Activated T-helper 1 cell treated with anti-CD3 and anti-CD28 coated beads, Interleukin-12 subunit alpha, Interleukin-12 subunit beta, Interleukin-2, Interleukin-4 antibody, amounts not matched to agents 30 ng/mL and 10 ng/mL and 1 ng/mL, durations not matched to agents 14 hours and 24 hours and 36 hours (primary cell): Measurements from ENCODE around the gene MINDY4B. TPM values are rescaled to one million over a fixed set of nuclear protein-coding genes. Genes with fewer than 3 reads are reported as not detected.

Experiments
- DNase-seq: peaks from one replicate; pipeline ENCODE4 v3.0.0; 2021; ENCODE audit warnings: low spot score
- H3K27ac Mint-ChIP-seq: one replicate; pipeline ENCODE4 v1.8.0; 2021; ENCODE audit warnings: mild to moderate bottlenecking, mixed read lengths
- H3K27me3 Mint-ChIP-seq: one replicate; pipeline ENCODE4 v1.8.0; 2022; ENCODE audit warnings: mild to moderate bottlenecking, moderate library complexity, mixed read lengths; ENCODE audit not compliant: insufficient read depth
- H3K36me3 Mint-ChIP-seq: one replicate; pipeline ENCODE4 v1.8.0; 2021; ENCODE audit warnings: low read depth, mixed read lengths
- H3K4me1 Mint-ChIP-seq: one replicate; pipeline ENCODE4 v1.8.0; 2021; ENCODE audit warnings: low read depth, mixed read lengths
- H3K4me3 Mint-ChIP-seq: one replicate; pipeline ENCODE4 v1.8.0; 2021; ENCODE audit warnings: mild to moderate bottlenecking, moderate library complexity, mixed read lengths
- H3K9me3 Mint-ChIP-seq: one replicate; pipeline ENCODE4 v1.8.0; 2021; ENCODE audit warnings: mixed read lengths
- intact Hi-C: fragments of 100-400 bp; cut with micrococcal nuclease; formaldehyde crosslinking; loops from one replicate; pipeline ENCODE4 v1.15.1; 2024
- total RNA-seq: library from RNA; stranded (reverse); gene quantifications from 2 replicates; pipeline ENCODE4 v1.2.3, GENCODE V29; 2022

MINDY4B gene
- total RNA-seq, 1 donor from 2014 or later: not detected

DNA sequence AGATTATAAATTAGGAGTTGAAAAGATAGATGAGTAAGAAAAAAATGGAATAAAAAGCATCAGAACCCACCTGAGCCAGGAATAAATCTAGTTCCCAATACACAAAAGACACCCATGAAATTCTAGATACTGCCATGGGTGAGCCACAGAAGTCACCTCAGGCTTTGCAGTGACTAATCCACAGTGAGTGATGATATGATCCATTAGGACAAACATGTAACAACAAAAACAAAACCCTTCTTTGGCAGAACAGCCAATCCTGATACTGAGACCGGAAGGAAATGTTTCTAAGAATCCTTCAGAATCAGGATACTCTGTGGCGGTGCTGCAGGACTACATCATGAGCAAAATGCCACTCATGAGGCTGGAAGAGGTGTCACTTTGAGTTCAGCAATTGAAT lies 15.0 kb upstream of the MINDY4B start:
- intact Hi-C loops: loop anchor here (10.0 kb wide), 1 partner anchor 915 kb away; no protein-coding TSS in a partner anchor
- H3K27me3 Mint-ChIP-seq: peaks cover 14% of the 10 kb centered on the region
- H3K27ac Mint-ChIP-seq: no peak overlapping the region
- H3K36me3 Mint-ChIP-seq: no peaks in the 10 kb centered on the region
- H3K9me3 Mint-ChIP-seq: no peaks in the 10 kb centered on the region
- no peak overlapping the region for H3K4me3 Mint-ChIP-seq
- H3K4me1 Mint-ChIP-seq: peaks cover 1% of the 10 kb centered on the region
- DNase-seq: no peak

DNA sequence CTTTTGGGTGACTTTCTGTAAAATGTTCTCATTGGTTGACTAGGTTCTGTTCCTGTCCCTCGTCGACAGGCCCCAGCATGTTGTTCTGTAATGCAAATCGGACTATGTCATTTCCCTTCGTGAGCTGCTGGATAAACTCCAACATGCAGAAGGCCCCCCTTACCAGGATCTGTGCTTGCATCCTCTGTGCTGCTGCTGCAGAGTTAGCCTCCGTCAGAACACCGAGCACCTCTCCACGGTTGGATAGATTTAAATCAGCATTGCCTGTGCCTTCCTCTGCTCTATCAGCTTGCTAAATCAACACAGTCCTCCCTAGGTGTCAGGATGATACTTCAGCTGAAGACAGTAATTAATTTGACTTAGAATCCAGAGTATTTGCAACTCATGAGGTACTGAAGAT lies 12.7 kb upstream of the MINDY4B start:
- Mint-ChIP-seq H3K27ac (no peak overlapping the region), H3K9me3 (no peaks in the 10 kb centered on the region), H3K4me3 (no peak overlapping the region), H3K27me3 (peaks cover 11% of the 10 kb centered on the region), H3K4me1 (no peaks in the 10 kb centered on the region), H3K36me3 (no peaks in the 10 kb centered on the region)
- no peak for DNase-seq
- intact Hi-C loops: no loop called here

DNA sequence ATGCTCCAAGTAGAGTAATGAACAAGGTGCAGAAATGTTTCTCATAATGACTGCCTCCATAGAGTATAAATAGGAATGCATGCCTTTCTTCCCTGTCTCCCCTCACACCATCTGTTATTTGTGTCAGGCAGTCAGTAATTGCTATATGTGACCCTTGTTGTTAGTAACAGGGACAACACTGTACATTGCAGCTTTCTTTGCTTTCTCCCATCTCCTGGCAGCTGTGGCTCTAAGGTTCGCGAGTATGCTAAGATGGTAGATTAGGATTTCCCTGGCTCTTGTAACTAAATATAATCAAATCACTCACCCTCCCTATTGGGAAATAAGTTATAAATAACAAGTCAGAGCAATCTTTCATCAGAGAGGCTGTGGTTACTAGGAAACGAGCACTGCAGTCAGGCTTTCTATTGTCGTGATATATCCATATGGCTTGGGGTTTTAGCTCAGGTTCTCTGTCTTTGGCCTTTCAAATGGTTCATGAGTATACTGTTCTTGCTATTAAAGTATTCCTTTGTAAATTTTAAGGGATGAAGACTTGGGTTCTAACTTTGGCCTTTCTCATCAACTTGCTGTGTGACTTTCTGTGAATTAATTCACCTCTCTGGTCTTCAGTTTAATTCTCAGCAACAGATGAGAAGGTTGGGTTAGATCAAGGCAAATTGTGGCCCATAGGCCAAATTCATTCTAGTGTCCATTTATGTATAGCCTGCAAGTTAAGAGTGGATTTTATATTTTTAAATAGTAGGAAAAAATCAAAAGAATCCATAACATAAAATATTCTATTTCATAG lies 8.1 kb upstream of the MINDY4B start:
- peaks cover 25% of the 10 kb centered on the region for H3K27me3 Mint-ChIP-seq
- no peak for DNase-seq
- no peak overlapping the region for H3K4me3 Mint-ChIP-seq
- no peaks in the 10 kb centered on the region for H3K36me3 Mint-ChIP-seq
- no peaks in the 10 kb centered on the region for H3K9me3 Mint-ChIP-seq
- intact Hi-C loops: no loop called here
- H3K4me1 Mint-ChIP-seq: no peaks in the 10 kb centered on the region
- no peak overlapping the region for H3K27ac Mint-ChIP-seq

DNA sequence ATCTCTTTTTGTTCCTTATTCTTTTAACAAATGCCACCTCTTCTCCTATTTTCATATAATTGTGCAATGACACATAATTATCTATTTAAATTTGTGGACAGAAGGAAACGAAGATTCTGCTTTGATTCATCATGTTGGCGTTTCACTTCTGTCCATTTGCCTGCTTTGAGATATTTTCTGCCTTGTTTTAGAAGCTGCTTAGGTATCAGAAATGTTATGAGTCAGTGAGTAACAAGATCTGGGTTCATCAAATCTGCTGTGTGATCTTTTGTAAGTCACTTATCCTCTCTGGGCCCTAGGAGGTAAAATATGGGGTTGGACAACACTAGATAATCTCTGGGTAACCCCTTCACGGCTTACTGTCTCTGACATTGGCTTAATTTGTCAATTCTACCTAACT lies 7.3 kb upstream of the MINDY4B start:
- Mint-ChIP-seq H3K9me3 (no peaks in the 10 kb centered on the region), H3K36me3 (no peaks in the 10 kb centered on the region), H3K27ac (no peak overlapping the region), H3K4me3 (no peak overlapping the region), H3K4me1 (no peaks in the 10 kb centered on the region), H3K27me3 (peaks cover 30% of the 10 kb centered on the region)
- intact Hi-C loops: no loop called here
- DNase-seq: no peak

DNA sequence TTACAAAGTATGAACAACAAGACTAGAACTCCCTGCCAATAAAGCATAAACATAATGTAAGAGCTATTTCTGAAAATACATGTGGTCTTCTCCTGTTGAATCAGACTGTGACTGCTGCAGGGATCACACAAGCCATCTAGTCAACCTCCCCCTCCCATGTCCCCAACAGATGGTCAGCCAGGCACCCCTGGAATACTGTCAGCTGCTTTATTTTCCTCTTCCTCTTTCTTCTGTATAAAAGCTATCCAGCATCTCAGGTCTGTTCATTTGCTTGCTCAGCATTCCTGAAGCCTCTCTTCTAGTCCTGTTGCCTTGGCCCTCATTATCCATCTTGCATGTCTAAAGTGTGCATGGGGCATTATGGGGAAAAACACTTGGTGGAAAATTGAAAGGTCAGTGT lies 6.5 kb upstream of the MINDY4B start:
- intact Hi-C loops: no loop called here
- DNase-seq: no peak
- Mint-ChIP-seq H3K4me1 (no peaks in the 10 kb centered on the region), H3K27me3 (peaks cover 34% of the 10 kb centered on the region), H3K4me3 (no peak overlapping the region), H3K9me3 (no peaks in the 10 kb centered on the region), H3K36me3 (no peaks in the 10 kb centered on the region), H3K27ac (no peak overlapping the region)

DNA sequence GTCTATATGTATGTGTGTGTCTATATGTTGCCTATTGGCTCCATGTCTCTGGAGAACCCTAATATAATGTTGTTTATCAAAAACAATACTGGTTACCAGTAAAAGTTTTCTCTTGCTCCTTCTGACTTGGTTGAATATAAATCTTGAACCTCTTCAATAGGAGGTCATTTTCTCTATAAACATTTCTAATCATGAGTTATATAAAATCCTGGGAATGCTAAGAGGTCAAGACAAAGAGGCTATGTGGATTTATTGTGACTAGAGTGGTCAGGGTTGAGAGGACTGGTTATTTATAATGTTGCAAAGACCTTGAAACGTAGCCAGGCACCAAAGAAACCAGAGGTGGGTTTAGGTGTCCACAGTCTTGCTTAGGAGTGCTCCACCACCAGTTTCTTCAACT lies 1.2 kb upstream of the MINDY4B start:
- H3K9me3 Mint-ChIP-seq: no peaks in the 10 kb centered on the region
- intact Hi-C loops: no loop called here
- DNase-seq: no peak
- no peak overlapping the region for H3K4me3 Mint-ChIP-seq
- H3K4me1 Mint-ChIP-seq: no peaks in the 10 kb centered on the region
- H3K36me3 Mint-ChIP-seq: no peaks in the 10 kb centered on the region
- peaks cover 34% of the 10 kb centered on the region for H3K27me3 Mint-ChIP-seq
- H3K27ac Mint-ChIP-seq: no peak overlapping the region

DNA sequence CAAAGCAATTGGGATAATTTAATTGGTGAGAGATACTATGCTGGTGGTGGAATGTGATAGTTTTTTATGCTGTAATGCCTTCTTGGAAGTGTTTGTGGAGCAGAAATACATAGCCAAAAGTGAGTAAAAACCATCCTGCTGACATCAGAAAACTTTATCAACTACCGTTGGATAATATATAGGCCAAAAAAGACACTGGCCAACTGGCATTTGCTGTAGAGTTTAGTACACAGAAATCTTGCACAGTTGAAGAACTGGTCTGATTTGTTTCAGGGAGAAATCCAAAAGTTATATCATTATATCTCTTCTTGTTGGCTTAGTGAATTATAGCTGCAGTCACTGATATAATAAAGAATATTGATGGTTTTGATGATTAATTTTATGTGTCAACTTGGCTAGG lies 507 bp upstream of the MINDY4B start:
- intact Hi-C loops: no loop called here
- Mint-ChIP-seq H3K27ac (no peak overlapping the region), H3K4me3 (no peak overlapping the region), H3K27me3 (peaks cover 28% of the 10 kb centered on the region), H3K4me1 (no peaks in the 10 kb centered on the region), H3K36me3 (no peaks in the 10 kb centered on the region), H3K9me3 (no peaks in the 10 kb centered on the region)
- no peak for DNase-seq

DNA sequence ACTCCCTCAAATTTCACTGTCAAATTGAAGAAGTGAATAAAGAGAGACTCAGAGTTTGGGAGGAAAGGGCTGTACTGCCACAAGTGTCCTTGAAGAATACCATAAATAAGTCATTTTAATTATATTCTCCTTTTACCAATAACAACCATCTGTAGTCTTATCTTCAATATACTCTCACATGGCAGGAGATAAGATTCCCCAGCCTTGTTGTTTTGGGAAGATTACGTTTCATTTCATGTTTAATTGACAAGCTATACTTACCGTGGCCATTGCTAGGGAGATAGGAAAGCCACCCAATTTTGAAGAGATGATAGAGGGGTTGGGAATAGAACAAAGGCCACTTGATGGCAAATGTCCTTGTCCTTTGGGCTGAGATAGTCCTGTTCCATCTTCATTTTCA lies 2.3 kb downstream of the MINDY4B start:
- no peak overlapping the region for H3K4me3 Mint-ChIP-seq
- no peaks in the 10 kb centered on the region for H3K36me3 Mint-ChIP-seq
- no peak for DNase-seq
- H3K9me3 Mint-ChIP-seq: no peaks in the 10 kb centered on the region
- no peak overlapping the region for H3K27ac Mint-ChIP-seq
- intact Hi-C loops: no loop called here
- H3K4me1 Mint-ChIP-seq: no peaks in the 10 kb centered on the region
- peaks cover 17% of the 10 kb centered on the region for H3K27me3 Mint-ChIP-seq

DNA sequence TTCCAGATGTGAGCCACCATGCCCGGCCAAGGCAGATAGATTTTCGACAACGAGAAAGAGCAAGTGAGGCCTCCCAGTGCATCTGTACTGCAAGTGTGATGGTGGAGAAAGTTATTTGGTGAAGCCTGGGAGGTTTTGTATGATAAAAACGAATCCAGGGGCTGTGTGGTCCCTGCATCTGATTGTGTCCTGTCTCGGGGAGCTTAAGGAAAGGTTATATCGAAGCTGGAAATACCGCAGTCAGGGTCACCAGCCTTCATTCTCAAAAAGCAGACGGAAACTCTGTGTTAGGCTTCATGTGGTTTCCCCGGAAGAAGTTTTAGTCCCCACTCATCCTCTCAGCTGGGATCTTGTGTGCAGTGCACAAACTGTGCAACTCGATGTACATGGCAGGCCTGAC lies 3.4 kb downstream of the MINDY4B start:
- H3K27ac Mint-ChIP-seq: no peak overlapping the region
- peaks cover 8% of the 10 kb centered on the region for H3K27me3 Mint-ChIP-seq
- intact Hi-C loops: no loop called here
- H3K36me3 Mint-ChIP-seq: no peaks in the 10 kb centered on the region
- no peak overlapping the region for H3K4me3 Mint-ChIP-seq
- no peaks in the 10 kb centered on the region for H3K4me1 Mint-ChIP-seq
- no peak for DNase-seq
- no peaks in the 10 kb centered on the region for H3K9me3 Mint-ChIP-seq

DNA sequence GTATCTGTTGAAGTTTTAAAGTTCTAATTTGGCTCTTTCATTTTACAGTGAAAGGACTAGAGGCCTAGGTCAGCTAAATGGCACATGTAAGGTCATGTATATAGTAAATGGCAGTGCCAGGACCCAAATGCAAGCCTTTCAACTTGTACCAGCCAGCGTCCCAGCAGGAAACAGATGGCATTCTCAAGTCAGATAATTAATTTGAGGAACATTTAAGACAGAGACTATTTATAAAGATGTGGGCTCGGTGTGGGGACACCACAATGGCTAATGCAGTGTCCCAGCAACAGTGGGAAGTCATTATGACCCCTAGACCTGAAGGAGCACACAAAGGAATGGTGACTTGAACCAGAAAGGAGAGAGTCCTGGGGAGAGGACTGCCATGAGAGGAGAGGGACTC lies 6.1 kb downstream of the MINDY4B start:
- H3K27me3 Mint-ChIP-seq: peaks cover 2% of the 10 kb centered on the region
- intact Hi-C loops: no loop called here
- no peak overlapping the region for H3K4me3 Mint-ChIP-seq
- H3K9me3 Mint-ChIP-seq: no peaks in the 10 kb centered on the region
- DNase-seq: no peak
- H3K36me3 Mint-ChIP-seq: no peaks in the 10 kb centered on the region
- H3K27ac Mint-ChIP-seq: no peak overlapping the region
- no peaks in the 10 kb centered on the region for H3K4me1 Mint-ChIP-seq

DNA sequence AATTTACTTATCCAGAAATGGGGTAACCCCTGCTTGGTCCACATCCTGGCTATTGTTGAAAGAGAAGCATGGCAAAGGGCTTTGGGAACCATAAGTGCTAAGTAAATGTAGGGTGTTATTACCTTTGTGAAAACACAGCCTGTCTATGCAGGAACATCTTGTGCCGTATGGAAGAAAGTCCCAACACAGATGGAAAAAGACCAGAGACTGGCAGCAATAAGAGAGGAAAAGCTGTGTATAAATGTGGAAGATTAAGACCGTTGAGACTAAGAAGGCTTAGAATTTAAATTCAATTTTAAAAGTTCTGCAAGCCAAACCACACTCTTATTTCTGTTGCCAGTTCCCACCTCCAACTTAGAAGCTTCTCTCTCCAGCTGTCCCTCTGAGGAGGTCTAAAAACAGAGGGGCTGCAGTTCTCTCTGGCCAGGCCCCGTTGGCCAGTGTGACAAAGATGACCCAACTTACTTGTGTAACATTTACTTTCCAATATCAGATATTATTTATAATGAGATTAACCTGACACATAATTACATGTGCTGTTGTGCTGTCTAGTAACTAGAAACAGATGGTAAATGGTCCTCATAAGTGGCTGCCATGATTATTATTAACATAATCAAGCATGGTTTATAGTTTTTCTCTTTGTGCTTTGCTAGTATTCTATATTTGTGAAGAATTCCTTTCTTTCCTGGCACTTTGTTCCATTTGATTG lies 7.0 kb downstream of the MINDY4B start:
- intact Hi-C loops: no loop called here
- no peak overlapping the region for H3K27ac Mint-ChIP-seq
- no peak for DNase-seq
- H3K27me3 Mint-ChIP-seq: no peaks in the 10 kb centered on the region
- H3K9me3 Mint-ChIP-seq: no peaks in the 10 kb centered on the region
- no peaks in the 10 kb centered on the region for H3K4me1 Mint-ChIP-seq
- no peak overlapping the region for H3K4me3 Mint-ChIP-seq
- no peaks in the 10 kb centered on the region for H3K36me3 Mint-ChIP-seq

DNA sequence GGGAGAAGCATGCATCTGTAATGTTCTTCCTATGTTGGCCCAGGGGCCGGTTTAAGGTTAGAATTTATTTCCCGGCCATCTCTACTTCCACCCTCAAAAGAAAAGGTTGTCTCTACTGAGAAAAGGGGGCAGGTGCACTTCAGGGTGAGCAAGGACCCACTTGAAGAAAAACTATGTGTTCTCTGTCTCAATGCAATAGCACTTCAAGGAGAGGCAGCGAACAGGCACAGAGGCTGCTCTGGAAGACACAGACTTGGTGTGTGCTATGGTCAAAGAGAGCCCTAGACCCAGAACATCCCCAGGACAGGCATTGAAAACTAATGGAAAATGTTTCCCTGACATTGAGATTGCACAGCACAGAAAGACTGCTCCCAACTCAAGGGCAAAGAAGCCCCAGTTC lies 7.6 kb downstream of the MINDY4B start:
- Mint-ChIP-seq H3K27ac (no peak overlapping the region), H3K27me3 (no peaks in the 10 kb centered on the region), H3K4me1 (no peaks in the 10 kb centered on the region), H3K4me3 (no peak overlapping the region), H3K36me3 (no peaks in the 10 kb centered on the region), H3K9me3 (no peaks in the 10 kb centered on the region)
- intact Hi-C loops: no loop called here
- DNase-seq: no peak

DNA sequence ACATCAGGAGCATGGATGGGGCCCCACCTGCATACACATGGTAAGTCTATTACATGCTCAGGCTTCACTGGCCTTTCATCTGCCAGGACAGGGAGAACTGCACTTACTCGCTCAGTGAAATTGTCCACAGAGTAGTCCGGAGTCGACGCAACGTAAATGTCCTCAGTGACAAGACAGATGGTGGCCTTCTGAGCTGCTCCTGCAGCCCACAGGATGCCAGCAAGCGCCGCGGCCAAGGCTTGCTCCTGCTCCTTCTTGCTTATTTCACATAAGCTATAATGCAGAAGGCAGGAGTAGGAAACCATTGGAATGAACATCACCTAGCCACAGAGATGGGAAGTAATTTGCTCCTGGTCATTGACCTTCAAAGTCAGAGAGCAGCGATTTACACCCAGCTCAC lies 14.4 kb downstream of the MINDY4B start:
- Mint-ChIP-seq H3K4me1 (no peaks in the 10 kb centered on the region), H3K9me3 (no peaks in the 10 kb centered on the region), H3K27ac (no peak overlapping the region), H3K27me3 (peaks cover 4% of the 10 kb centered on the region), H3K4me3 (no peak overlapping the region), H3K36me3 (no peaks in the 10 kb centered on the region)
- intact Hi-C loops: no loop called here
- no peak for DNase-seq
